DMS79 treated with DMSO at 0.1 percent for 48 hours (cell line): Measurements from ENCODE around the gene EMD.
"Not testable (repeated sequence)": the region's sequence is repeated elsewhere in the genome, so short reads cannot be mapped to it uniquely, and the experiment has no call there.

Source experiments
- DNase-seq: peaks from one replicate; lab custom pipeline; 2025; lab: John Stamatoyannopoulos, UW

The EMD gene

GRCh38 chrX:154396363-154396762, 17.3 kb downstream of the EMD start:
- not testable (repeated sequence) for DNase-seq

GRCh38 chrX:154396973-154397887, 18.1 kb downstream of the EMD start:
- peak; percentile 35 for DNase-seq

- peak; percentile 87 for DNase-seq
Observed at GRCh38 chrX:154397888-154398667, 19.0 kb downstream of the EMD start, which contains the start of gene RPL10. RPL10 (plus strand) TSS chrX:154398377; CDS start chrX:154398520, 143 bp downstream.

GRCh38 chrX:154398668-154399526, 19.8 kb downstream of the EMD start:
- DNase-seq, result peak; percentile 46

- no peak for DNase-seq
Observed at GRCh38 chrX:154399527-154400368, 20.7 kb downstream of the EMD start.

- not testable (repeated sequence) for DNase-seq
Observed at GRCh38 chrX:154400369-154400817, 21.3 kb downstream of the EMD start.

GRCh38 chrX:154401045-154401799, 22.1 kb downstream of the EMD start:
- no peak for DNase-seq

GRCh38 chrX:154401918-154402621, 23.0 kb downstream of the EMD start:
- no peak for DNase-seq

GRCh38 chrX:154402622-154403127, 23.6 kb downstream of the EMD start:
- no peak for DNase-seq

GRCh38 chrX:154403192-154403591, 24.1 kb downstream of the EMD start:
- no peak for DNase-seq

- no peak for DNase-seq
Observed at GRCh38 chrX:154403858-154404257, 24.8 kb downstream of the EMD start.

- no peak for DNase-seq
Observed at GRCh38 chrX:154404625-154405192, 25.6 kb downstream of the EMD start.

- DNase-seq, result no peak
Observed at GRCh38 chrX:154408659-154409221, 29.6 kb downstream of the EMD start.

- no peak for DNase-seq
Observed at GRCh38 chrX:154409222-154409871, 30.3 kb downstream of the EMD start, which contains the start of gene DNASE1L1. DNASE1L1 (minus strand) TSS chrX:154409254; CDS start chrX:154405568, 3,686 bp downstream.

GRCh38 chrX:154411981-154412340, 32.9 kb downstream of the EMD start:
- peak; percentile 28 for DNase-seq

GRCh38 chrX:154412468-154412867, 33.4 kb downstream of the EMD start:
- no peak for DNase-seq

GRCh38 chrX:154413142-154413541, 34.0 kb downstream of the EMD start:
- no peak for DNase-seq

GRCh38 chrX:154417157-154417556, 38.1 kb downstream of the EMD start:
- DNase-seq, result peak; percentile 10
